Medulla oblongata (tissue), 1 donor: ENCODE data around the gene MAGI2.
"Not testable (repeated sequence)": the region's sequence is repeated elsewhere in the genome, so short reads cannot be mapped to it uniquely, and the experiment has no call there.

Source experiments
- DNase-seq: peaks from one replicate; pipeline ENCODE4 v3.0.0-alpha.2; 2015; ENCODE audit errors: extremely low spot score

MAGI2 gene

DNA sequence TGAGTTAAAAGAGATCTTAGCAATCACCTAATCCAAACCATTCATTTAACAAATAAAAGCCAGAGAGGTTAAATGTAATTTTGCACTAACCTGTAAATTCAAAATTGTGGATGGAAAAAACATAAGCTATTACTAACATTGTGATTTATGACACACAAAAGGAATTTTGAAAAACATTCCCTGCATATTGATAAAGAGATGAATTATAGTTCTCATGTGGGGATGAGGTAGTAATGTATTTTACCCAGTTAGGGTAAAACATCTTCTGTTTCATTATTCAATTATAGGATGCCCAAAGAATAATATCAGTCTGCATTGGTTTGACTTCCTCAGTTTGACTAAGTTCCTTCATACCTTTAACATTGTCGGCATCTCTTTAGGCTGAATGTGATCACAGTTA, 1093.6 kb downstream of the MAGI2 start:
- DNase-seq = no peak

DNA sequence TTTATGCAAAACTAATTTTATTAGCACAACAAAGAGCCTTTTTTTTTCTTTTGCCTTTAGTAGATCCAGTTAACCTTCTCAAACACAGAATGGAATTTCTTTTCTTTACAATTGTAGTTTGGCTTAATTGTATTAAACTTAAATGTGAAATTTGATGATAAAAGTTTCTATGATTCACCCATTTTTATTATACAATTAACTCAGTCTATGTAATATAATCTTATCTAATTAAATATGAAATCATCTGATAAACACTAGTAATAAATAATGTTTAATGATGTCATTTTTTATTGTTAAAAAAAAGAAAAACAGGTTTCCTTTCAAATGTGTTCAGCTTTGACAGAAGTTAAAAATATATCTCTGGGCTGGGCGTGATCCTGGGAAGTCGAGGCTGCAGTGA, 1095.8 kb downstream of the MAGI2 start:
- no peak for DNase-seq

DNA sequence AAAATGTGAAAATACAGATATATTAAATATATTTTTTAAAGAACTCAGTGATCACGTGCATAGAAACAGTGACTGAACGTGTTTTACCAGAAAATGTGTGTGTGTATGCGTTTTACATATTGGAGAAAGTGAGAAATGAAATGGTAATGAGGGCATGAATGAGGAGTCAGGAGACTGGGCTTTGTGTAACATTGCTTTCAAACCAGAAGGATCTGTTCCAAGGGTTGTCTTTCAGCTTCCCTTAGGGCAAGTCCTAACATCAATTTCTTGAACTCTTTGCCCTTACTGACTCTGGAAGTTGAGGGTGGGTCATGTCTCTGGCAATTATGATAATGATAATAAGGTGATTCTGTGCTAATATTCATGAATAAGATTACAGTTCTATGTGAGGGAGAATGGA, 1097.6 kb downstream of the MAGI2 start:
- DNase-seq = no peak

DNA sequence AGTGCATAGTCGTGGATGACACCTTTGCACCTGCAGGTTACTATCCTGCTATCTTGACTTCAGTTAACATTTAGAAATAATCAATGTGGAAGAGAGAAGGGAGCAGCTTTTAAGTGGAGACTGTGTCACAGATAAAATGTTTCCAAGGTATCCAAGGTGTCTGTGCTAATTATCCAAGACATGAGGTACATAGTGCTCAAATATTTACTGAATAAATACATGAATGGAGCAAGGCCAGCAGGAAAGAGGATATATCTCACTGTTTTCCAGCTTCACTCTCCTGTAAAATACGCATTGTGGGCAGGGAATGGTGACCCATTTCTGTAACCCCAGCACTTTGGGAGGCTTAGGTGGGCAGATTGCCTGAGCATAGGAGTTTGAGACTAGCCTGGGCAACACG, 1102.5 kb downstream of the MAGI2 start:
- no peak for DNase-seq

- no peak for DNase-seq
Observed at GRCh38 chr7:78350391-78350790, 1103.1 kb downstream of the MAGI2 start.

DNA sequence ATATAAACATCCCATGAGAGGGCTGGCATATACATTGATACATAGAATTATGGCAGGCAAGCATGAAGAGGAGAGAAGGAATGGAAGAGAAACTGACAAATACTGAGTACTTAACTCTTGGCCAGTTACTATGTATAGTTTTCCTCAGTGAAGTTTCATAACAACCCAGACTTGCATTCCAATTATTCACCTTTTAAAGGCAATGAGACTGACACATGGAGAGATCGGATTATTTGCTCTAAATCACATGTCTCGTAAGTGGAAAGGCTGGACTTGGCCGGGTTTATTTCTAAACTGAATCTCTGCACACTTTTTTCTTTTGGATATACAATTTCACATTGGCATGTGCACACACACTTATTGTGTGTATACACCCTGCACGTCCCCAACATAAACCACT, 1106.6 kb downstream of the MAGI2 start:
- DNase-seq = no peak

DNA sequence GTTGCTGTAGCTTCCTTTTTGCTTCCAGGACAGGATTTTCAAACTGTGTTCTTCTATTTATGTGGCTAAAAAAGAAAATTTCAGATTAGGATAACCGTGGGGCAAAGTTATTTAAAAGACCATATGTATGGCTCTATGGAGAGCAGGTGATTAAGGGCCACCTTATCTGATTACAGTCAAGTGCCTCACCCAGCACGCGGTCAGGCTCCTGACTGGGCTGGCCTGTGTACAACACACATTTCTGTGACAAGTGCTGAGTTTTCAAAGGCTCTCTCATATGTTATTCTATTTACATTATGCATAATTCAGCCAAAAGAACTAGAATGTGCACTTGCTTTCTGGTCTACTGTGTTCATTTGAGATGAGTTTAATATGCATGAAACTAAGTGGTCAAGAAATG, 1107.5 kb downstream of the MAGI2 start:
- DNase-seq = no peak

DNA sequence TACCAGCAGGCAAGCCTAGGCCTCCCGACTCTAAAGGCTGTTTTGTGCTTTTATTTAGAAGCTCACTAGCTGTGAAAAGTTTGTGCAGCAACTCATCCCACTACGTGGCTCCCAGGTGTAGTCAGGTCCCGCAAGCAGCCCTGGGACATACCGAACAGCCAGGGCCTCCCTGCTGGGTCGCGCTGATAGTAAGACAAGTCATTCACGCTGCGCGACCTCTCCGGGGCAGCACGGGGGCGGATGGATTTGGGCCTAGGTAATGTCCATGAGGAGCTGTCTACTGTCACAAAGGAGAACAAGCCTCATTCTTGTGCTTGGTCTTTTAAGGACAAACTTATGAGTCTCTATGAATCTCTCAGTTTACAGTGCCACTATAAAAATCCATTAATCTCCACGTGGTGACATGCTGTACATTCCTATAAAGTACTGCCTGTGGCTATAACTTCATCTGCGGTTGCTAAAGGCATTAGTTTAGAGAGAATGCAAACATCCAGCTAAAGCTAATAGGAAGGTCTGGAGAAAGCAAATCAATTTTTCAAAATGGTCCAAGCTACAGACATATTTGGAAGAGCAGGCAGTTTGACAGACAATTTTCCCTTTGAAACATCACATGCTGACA, 1108.1 kb downstream of the MAGI2 start:
- no peak for DNase-seq

DNA sequence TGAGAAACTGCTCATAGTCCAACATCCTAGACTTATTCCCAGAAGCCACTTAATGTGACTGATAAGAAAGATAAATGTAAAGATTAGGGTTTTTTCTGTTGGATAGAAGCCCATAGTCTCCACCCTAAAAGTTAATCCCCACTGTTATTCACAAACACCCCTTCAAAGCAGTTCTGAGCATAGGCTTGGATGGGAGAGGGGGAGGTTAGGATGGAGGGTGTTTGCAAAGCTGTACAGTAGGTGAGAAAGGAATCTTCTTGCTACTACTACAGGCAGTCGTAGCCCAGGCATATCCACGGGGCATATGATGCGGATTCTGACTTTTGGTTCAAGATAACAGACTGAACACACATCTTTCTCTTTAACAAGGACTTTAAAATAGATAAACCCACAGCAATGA, 1119.0 kb downstream of the MAGI2 start:
- DNase-seq = no peak

GRCh38 chr7:78333530-78334425, 1119.7 kb downstream of the MAGI2 start:
- DNase-seq = no peak

DNA sequence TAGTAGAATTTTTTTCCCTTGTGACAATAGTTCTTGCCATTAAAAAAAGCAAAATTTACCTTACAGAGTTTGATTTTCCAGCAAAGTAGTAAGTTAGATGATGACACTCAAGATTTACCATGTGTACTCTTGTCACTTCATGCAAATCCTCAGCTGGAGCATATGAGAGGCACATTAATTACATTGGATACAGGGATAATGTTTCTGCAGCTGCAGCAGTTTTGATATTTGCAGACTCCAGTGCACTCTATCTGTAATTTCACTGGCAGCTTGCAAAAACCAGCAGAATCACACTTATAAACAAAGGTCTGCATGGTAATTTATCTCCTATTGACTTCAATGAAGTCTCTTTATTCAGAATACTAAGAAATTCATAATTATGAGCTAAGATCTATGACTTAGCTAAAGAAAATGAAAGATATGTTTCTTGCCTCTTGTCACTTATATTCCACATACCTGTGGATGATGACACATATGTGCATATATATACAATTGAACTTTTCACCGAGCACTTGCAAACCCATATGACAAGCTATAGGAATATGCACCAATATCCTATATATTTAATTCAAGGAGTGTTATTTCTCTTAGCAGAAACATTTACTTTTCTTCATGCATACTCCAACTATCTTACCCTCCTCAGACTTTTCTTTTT, 1124.3 kb downstream of the MAGI2 start:
- no peak for DNase-seq

DNA sequence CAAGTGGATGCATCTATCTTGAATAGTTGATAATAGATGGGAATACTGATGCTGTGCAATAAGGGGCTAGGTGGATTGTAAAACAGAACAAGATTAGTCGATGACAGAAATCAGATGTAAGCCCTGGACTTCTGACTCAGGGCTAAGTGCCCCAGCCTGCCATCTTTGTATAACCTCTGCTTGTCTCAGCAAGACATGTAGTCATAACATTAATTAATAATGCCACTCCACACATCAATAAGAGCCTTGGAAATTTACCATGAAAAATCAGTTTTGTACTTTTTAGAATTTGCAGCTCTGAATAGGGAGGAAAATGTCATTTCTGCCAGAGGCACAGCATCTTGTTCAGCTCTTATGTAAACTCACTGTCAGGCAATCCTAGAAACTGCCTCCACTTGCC, 1125.7 kb downstream of the MAGI2 start:
- no peak for DNase-seq

DNA sequence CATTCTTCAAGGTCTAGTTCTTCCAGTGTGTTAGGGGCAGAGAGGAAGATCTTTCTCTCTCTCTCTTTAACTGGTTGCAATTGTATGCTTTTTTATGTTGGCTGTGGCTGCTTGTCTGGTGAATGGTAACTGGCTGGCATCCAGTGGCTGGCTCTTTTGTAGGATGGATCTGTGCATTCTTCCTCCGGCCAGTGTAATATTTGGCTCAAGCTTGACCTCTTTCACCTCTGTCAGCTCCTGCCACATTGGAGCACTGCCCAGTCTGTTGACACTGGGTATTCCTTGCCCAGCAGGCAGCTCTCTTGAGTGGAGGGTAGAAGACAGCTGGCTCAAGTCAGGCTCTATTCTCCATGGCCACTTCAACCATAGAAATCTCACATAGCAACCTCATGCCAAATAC, 1126.6 kb downstream of the MAGI2 start:
- peak; percentile 76 for DNase-seq

DNA sequence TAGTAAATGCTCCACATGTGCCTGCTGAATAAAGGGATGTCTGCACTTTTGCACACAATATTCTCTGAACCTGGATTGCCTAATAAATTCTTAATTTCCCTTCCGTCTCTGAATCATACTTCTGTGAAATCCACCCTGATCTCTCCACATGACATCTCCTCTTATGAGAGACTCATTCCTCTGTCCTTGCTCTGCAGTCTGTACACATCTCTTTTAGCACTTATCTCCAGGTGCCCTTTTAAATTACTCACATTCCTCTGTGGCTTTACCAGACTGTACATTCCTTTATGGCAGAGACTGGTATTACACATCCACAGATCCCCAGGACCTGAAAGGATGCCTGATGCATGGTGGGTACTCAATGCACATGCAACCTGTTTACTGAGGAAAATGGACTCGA, 1127.3 kb downstream of the MAGI2 start:
- DNase-seq = no peak

- DNase-seq = no peak
Observed at GRCh38 chr7:78323118-78323517, 1130.3 kb downstream of the MAGI2 start.

DNA sequence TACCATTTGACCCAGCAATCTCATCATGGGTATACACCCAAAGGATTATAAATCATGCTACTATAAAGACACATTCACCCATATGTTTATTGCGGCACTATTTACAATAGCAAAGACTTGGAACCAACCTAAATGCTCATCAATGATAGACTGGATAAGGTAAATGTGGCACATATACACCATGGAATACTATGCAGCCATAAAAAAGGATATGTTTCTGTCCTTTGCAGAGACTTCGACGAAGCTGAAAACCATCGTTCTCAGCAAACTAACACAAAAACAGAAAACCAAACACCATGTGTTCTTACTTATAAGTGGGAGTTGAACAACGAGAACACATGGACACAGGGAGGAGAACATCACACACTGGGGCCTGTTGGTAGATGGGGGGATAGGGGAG, 1131.2 kb downstream of the MAGI2 start:
- DNase-seq = not testable (repeated sequence)

DNA sequence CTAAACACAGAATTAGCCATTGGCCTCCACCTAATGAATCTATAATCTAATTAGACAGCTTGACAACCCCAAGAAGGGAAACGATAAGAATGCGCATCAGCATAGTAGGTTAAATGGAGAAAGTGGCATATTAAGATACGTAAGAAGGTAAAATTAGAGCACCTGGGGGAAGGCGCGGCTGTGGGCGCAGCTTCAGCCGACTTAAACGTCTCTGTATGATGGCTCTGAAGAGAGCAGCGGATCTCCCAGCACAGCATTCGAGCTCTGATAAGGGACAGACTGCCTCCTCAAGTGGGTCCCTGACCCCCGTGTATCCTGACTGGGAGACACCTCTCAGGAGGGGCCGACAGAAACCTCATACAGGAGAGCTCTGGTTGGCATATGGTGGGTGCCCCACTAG, 1136.1 kb downstream of the MAGI2 start:
- no peak for DNase-seq

DNA sequence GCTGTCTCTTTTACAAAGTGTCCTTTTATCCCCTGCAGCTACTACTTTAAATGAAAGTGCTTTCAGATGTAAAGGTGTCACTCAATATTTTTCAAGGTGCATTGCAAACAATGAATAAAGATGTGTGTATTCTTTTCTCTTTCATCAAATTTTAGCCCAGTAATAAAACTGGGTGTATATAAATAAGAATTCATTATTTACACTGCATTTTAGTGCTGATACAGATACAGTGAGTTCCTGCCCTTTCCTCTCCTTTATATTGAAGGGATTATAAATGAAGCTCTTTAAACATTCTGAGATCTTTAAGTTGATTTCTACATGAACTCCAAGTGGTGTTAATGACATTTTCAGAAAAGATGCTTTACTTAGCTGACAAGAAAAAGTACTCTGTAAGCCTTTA, 1137.4 kb downstream of the MAGI2 start:
- DNase-seq = no peak

DNA sequence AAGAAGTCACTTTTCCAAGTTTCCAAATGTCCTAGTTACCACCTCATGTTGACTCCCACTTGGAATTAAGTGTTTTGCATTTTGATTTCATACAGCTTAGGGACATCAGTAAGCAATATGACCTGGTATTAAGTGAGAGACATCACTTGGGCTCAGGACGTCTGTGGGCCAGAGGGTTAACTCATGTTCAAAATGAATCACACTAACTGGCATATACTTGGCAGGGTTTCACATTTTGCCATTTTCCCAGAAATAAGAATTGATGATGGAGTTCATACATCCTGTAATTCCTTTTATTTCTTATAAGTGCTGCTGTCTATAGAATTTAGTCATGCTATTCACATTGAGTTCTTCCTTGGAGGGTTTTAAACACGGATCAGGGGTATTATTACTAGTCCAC, 1138.3 kb downstream of the MAGI2 start:
- DNase-seq = no peak

DNA sequence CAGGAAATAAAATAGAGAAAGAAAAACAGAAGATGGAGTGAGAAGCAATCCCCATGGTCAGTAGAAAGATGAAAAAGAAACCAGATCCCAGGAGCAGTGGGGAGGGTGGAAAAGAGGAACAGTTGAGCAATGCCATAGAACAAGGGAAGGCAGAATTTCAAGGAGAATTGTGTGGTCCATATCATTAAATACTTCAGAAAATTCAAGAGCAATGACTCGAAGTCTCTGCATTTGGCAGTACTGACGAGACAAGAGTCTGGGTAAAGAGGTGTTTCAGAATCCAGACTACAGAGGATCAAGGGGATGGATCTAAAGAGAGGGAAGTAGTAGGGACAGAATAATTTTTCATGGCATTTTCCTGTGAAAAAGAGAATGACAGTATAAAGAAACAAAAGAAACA, 1142.3 kb downstream of the MAGI2 start:
- no peak for DNase-seq

DNA sequence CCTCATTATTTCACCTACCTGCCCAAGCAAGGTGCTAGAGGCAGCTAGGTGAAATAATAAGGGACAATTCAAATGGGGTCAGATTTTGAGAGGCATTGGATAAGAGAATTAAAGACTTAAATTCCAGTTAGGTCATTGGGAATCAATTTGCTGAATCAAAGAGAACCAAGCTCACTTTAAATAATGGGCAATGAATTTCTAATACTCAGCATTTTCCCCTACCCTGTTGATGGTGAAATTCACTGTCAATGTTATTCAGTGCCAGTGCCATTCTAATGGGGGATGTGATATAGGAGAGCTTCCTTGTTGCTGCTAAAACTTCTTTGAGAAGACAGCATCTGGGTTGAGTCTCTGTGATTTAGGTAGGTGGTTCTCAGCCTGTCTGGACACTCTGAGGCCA, 1145.6 kb downstream of the MAGI2 start:
- no peak for DNase-seq

DNA sequence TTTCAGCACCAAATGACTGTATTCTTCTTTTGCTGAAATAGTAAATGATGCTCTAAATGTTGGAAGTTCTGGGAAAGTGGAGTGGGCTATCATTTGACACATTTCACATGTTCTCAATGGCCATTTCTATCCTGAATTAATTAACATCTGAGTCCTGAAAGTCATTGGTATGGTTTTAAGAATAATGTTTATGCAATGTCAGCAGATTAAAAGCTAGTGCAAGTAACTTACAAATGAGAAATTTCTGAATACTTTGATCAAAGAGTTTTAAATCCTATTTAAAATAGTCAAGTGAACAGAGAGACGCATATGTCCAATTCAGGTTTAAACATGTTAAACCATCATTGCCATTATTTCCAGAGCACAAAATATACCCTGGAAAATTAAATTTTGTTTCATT, 1146.8 kb downstream of the MAGI2 start:
- no peak for DNase-seq

DNA sequence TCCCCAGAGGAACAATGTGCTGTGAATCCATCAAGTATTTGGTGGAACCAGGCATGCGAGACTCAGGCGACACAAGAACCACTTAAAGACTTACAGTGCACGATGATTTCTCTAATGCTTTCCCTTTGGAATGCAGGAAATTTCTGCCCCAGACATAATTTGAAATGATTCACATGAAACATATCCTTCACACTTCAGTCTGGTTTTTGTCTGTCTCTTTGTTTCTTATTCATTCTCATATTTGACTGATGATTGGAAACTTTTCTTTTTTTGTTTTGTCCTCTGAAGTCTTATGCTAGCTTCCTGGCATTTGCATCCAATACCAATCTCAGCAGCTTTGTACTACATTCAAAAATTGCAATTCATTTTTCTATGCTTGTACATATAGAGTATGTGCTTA, 1152.1 kb downstream of the MAGI2 start:
- no peak for DNase-seq
